Measurements from ENCODE around the gene KCNS1. TPM values are rescaled to one million over a fixed set of nuclear protein-coding genes. Genes with fewer than 3 reads are reported as not detected.

The KCNS1 gene
- total RNA-seq, 1 experiment from 2014 or later, result 10.7 TPM

GRCh38 chr20:45109634-45110033 lies 8.7 kb upstream of the KCNS1 start:
- intact Hi-C loops (cut with micrococcal nuclease; ENCODE audit: unreplicated experiment), result loop anchor here (10.0 kb wide), 1 partner anchor 195 kb away; the partner anchor contains the start of gene PABPC1L
- peaks cover 14% of the 10 kb centered on the region for H3K4me1 Mint-ChIP-seq (ENCODE audit: low read depth, unreplicated experiment)
- no peak for DNase-seq
- CTCF ChIA-PET, result interaction anchor here (0.6 to 3.6 kb wide), 5 partner anchors 13 to 184 kb away, joined by 3 to 22 read pairs (median 4); no protein-coding TSS in a partner anchor
- peaks cover 5% of the 10 kb centered on the region for H3K36me3 Mint-ChIP-seq (ENCODE audit: insufficient read depth, unreplicated experiment)
- no TSS peak for BruUV-seq (replicated peaks)
- no peaks in the 10 kb centered on the region for H3K9me3 Mint-ChIP-seq (ENCODE audit: low read depth, unreplicated experiment)
- peaks cover 13% of the 10 kb centered on the region for H3K27me3 Mint-ChIP-seq (ENCODE audit: unreplicated experiment)
- no peak overlapping the region for H3K27ac Mint-ChIP-seq (ENCODE audit: unreplicated experiment)
- no peak for TF ChIP-seq CTCF (IDR thresholded peaks at IDR 0.05; ENCODE audit: unreplicated experiment)
- H3K4me3 Mint-ChIP-seq (ENCODE audit: low read depth, unreplicated experiment), result no peak overlapping the region

GRCh38 chr20:45105317-45105716 lies 4.4 kb upstream of the KCNS1 start:
- TF ChIP-seq CTCF (IDR thresholded peaks at IDR 0.05; ENCODE audit: unreplicated experiment), result no peak
- peak; percentile 44 for DNase-seq
- Mint-ChIP-seq H3K27me3 (ENCODE audit: unreplicated experiment) (no peaks in the 10 kb centered on the region), H3K4me1 (ENCODE audit: low read depth, unreplicated experiment) (peaks cover 44% of the 10 kb centered on the region), H3K27ac (ENCODE audit: unreplicated experiment) (peak overlapping the region; percentile 21), H3K9me3 (ENCODE audit: low read depth, unreplicated experiment) (no peaks in the 10 kb centered on the region), H3K4me3 (ENCODE audit: low read depth, unreplicated experiment) (no peak overlapping the region), H3K36me3 (ENCODE audit: insufficient read depth, unreplicated experiment) (peaks cover 14% of the 10 kb centered on the region)
- BruUV-seq (replicated peaks), result no TSS peak
- CTCF ChIA-PET, result interaction anchor here (0.5 to 4.6 kb wide), 12 partner anchors 8 to 796 kb away, joined by 3 to 26 read pairs (median 4); partner anchors contain the start of genes SYS1 and WFDC5
- intact Hi-C loops (cut with micrococcal nuclease; ENCODE audit: unreplicated experiment), result loop anchor here (2.0 to 10.0 kb wide), 2 partner anchors 61 to 191 kb away; partner anchors contain the start of gene PABPC1L

GRCh38 chr20:45104786-45105185 lies 3.9 kb upstream of the KCNS1 start:
- Mint-ChIP-seq H3K36me3 (ENCODE audit: insufficient read depth, unreplicated experiment) (peaks cover 15% of the 10 kb centered on the region), H3K27ac (ENCODE audit: unreplicated experiment) (peak overlapping the region; percentile 21), H3K27me3 (ENCODE audit: unreplicated experiment) (no peaks in the 10 kb centered on the region), H3K4me1 (ENCODE audit: low read depth, unreplicated experiment) (peaks cover 48% of the 10 kb centered on the region), H3K9me3 (ENCODE audit: low read depth, unreplicated experiment) (no peaks in the 10 kb centered on the region), H3K4me3 (ENCODE audit: low read depth, unreplicated experiment) (no peak overlapping the region)
- intact Hi-C loops (cut with micrococcal nuclease; ENCODE audit: unreplicated experiment), result loop anchor here (2.0 to 10.0 kb wide), 3 partner anchors 60 to 190 kb away; partner anchors contain the start of gene PABPC1L
- BruUV-seq (replicated peaks), result no TSS peak
- peak; percentile 80 for DNase-seq
- CTCF ChIA-PET, result interaction anchor here (0.7 to 4.6 kb wide), 9 partner anchors 8 to 795 kb away, joined by 3 to 26 read pairs (median 6); partner anchors contain the start of gene WFDC5
- TF ChIP-seq CTCF (IDR thresholded peaks at IDR 0.05; ENCODE audit: unreplicated experiment), result no peak

DNA sequence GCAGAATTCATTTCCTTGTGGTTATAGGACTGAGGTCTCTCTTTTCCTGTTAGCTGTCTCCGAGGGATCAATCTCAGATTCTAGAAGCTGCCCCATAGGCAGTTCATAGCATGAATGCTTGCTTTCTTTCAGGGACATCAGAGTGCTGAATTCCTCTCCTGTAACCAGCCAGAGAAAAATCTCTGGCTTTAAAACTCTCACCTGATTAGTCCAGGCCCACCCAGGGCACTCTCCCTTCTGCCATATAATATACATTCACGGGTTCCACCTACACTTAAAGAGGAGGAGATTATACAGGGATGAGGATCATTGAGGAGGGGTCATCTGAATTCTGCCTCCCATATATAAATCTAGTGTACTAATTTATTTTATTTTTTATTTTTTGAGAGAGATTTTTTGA lies 2.1 kb upstream of the KCNS1 start:
- H3K36me3 Mint-ChIP-seq (ENCODE audit: insufficient read depth, unreplicated experiment), result peaks cover 15% of the 10 kb centered on the region
- H3K9me3 Mint-ChIP-seq (ENCODE audit: low read depth, unreplicated experiment), result no peaks in the 10 kb centered on the region
- peaks cover 48% of the 10 kb centered on the region for H3K4me1 Mint-ChIP-seq (ENCODE audit: low read depth, unreplicated experiment)
- no peak for TF ChIP-seq CTCF (IDR thresholded peaks at IDR 0.05; ENCODE audit: unreplicated experiment)
- DNase-seq, result no peak
- intact Hi-C loops (cut with micrococcal nuclease; ENCODE audit: unreplicated experiment), result loop anchor here (5.0 to 10.0 kb wide), 2 partner anchors 188 to 189 kb away; partner anchors contain the start of gene PABPC1L
- no peaks in the 10 kb centered on the region for H3K27me3 Mint-ChIP-seq (ENCODE audit: unreplicated experiment)
- H3K27ac Mint-ChIP-seq (ENCODE audit: unreplicated experiment), result no peak overlapping the region
- BruUV-seq (replicated peaks), result no TSS peak
- CTCF ChIA-PET, result interaction anchor here (1.0 kb wide), 1 partner anchor 32 kb away, joined by 3 read pairs; no protein-coding TSS in a partner anchor
- H3K4me3 Mint-ChIP-seq (ENCODE audit: low read depth, unreplicated experiment), result no peak overlapping the region
